Measurements from ENCODE around the gene MAP2K1. TPM values are rescaled to one million over a fixed set of nuclear protein-coding genes. Genes with fewer than 3 reads are reported as not detected.

The MAP2K1 gene
- total RNA-seq, 4 donors from 2014 or later: 14.7 to 83.0 (median 40.0) TPM

GRCh38 chr15:66394915-66395314, 8.2 kb downstream of the MAP2K1 start:
- intact Hi-C loops (cut with DNase I; ENCODE audit: low total_unique reads): no loop called here
- Histone ChIP-seq H3K9me3 (no peaks in the 10 kb centered on the region), H3K4me3 (no peak overlapping the region), H3K27ac (no peak overlapping the region), H3K27me3 (no peaks in the 10 kb centered on the region), H3K36me3 (no peaks in the 10 kb centered on the region), H3K4me1 (peaks cover 0 to 18% (median 4%) of the 10 kb centered on the region in 4 donors)
- WGBS, 2 donors (ENCODE audit: low coverage in 1 of 2): 96 to 100% methylated on average over 1 of the region's 1 CpG
- in situ Hi-C loops (cut with MboI; ENCODE audit: low pct_ligation_motif_present in 1 of 4, low pct_unique_long_range_greater_than_20kb in 1 of 4, low sequenced_read_pairs in 3 of 4): loop anchor here in 1 of 4 donors (25.0 kb wide), 1 partner anchor 92 kb away; the partner anchor contains the start of gene SNAPC5
- TF ChIP-seq CTCF (IDR thresholded peaks at IDR 0.05) (no peak), POLR2A (IDR thresholded peaks at IDR 0.05) (no peak)
- DNase-seq: no peak

GRCh38 chr15:66399276-66399675, 12.6 kb downstream of the MAP2K1 start:
- intact Hi-C loops (cut with DNase I; ENCODE audit: low total_unique reads) (no loop called here), in situ Hi-C loops (cut with MboI; ENCODE audit: low pct_ligation_motif_present in 1 of 4, low pct_unique_long_range_greater_than_20kb in 1 of 4, low sequenced_read_pairs in 3 of 4) (loop anchor here in 1 of 4 donors (25.0 kb wide), 1 partner anchor 88 kb away; the partner anchor contains the start of gene SNAPC5)
- Histone ChIP-seq H3K27ac (no peak overlapping the region), H3K9me3 (no peaks in the 10 kb centered on the region), H3K36me3 (no peaks in the 10 kb centered on the region), H3K4me3 (no peak overlapping the region), H3K4me1 (peaks cover 0 to 21% (median 6%) of the 10 kb centered on the region in 4 donors), H3K27me3 (no peaks in the 10 kb centered on the region)
- 90 to 93% methylated on average over 4 to 8 of the region's 8 CpGs for WGBS, 2 donors (ENCODE audit: low coverage in 1 of 2)
- no peak for DNase-seq
- TF ChIP-seq CTCF (IDR thresholded peaks at IDR 0.05) (no peak), POLR2AphosphoS5 (IDR thresholded peaks at IDR 0.05) (no peak), POLR2A (IDR thresholded peaks at IDR 0.05) (no peak), EP300 (IDR thresholded peaks at IDR 0.05; ENCODE audit: low read depth) (no peak)

- WGBS, 2 donors (ENCODE audit: low coverage in 1 of 2): 77 to 90% methylated on average over 3 of the region's 3 CpGs
- no peak for TF ChIP-seq POLR2A (IDR thresholded peaks at IDR 0.05)
- Histone ChIP-seq H3K9me3 (no peaks in the 10 kb centered on the region), H3K36me3 (no peaks in the 10 kb centered on the region), H3K27me3 (no peaks in the 10 kb centered on the region), H3K4me1 (peaks cover 0 to 23% (median 6%) of the 10 kb centered on the region in 4 donors), H3K27ac (no peak overlapping the region), H3K4me3 (no peak overlapping the region)
- in situ Hi-C loops (cut with MboI; ENCODE audit: low pct_ligation_motif_present in 1 of 4, low pct_unique_long_range_greater_than_20kb in 1 of 4, low sequenced_read_pairs in 3 of 4): no loop called here
- no peak for DNase-seq
- intact Hi-C loops (cut with DNase I; ENCODE audit: low total_unique reads): no loop called here
Observed at GRCh38 chr15:66400351-66400774, 13.7 kb downstream of the MAP2K1 start.

- Histone ChIP-seq H3K27me3 (no peaks in the 10 kb centered on the region), H3K4me1 (peaks cover 0 to 26% (median 8%) of the 10 kb centered on the region in 4 donors), H3K27ac (no peak overlapping the region), H3K4me3 (no peak overlapping the region), H3K9me3 (no peaks in the 10 kb centered on the region), H3K36me3 (no peaks in the 10 kb centered on the region)
- no peak for TF ChIP-seq POLR2A (IDR thresholded peaks at IDR 0.05)
- no peak for TF ChIP-seq EP300 (IDR thresholded peaks at IDR 0.05; ENCODE audit: low read depth)
- no peak for TF ChIP-seq POLR2AphosphoS5 (IDR thresholded peaks at IDR 0.05)
- no peak for TF ChIP-seq CTCF (IDR thresholded peaks at IDR 0.05)
- DNase-seq: no peak
- intact Hi-C loops (cut with DNase I; ENCODE audit: low total_unique reads): no loop called here
- in situ Hi-C loops (cut with MboI; ENCODE audit: low pct_ligation_motif_present in 1 of 4, low pct_unique_long_range_greater_than_20kb in 1 of 4, low sequenced_read_pairs in 3 of 4): no loop called here
- 69 to 75% methylated on average over 8 of the region's 8 CpGs for WGBS, 2 donors (ENCODE audit: low coverage in 1 of 2)
Observed at GRCh38 chr15:66401130-66402021, 14.7 kb downstream of the MAP2K1 start.

Data from transverse colon (tissue), 4 donors.